ENCODE results near the gene CDK14.
A peak's percentile ranks its signal among the peaks of the same experiment; 100 is the strongest.

Gene CDK14

DNA sequence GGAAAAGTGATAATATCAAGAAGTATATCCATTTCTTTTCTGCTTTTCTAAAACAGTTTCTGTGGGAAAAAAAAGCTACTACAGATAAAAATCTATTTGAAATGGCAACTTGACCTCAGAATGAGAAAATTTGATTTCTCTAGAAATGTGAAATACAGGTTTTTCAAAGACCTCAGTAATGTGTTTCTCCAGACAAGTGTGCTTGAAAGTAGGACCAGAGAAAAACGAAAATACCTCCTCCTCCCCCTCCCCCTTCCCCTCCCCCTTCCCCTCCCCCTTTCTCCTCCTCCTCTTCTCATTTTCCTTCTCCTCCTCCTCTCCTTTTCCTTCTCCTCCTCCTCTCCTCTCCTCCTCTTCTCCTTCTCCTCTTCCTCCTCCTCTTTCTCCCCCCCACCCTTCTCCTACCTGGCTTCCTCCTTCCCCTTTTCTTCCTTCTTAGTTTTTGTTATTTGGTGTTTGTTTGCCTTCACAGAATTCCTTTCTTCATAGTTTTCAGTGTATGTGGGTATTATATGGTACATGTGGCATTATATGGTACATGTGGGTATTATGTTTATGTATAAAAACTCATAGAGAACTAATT lies 179.4 kb downstream of the CDK14 start:
- peak overlapping the region; percentile 83 for H3K27ac ChIP-seq (ENCODE audit: low read depth, low read length, poor library complexity, severe bottlenecking)
- no peak overlapping the region; the same call in 1 of the 2 replicates for H3K9ac ChIP-seq (ENCODE audit: low read length)
- no peaks in the 10 kb centered on the region for H3F3A ChIP-seq (ENCODE audit: insufficient read depth, low read length)
- no peak overlapping the region for H3K4me3 ChIP-seq (ENCODE audit: low read depth, low read length, poor library complexity, severe bottlenecking)
- H3K4me1 ChIP-seq (ENCODE audit: insufficient read depth, low read length, severe bottlenecking) = peaks cover 49% of the 10 kb centered on the region
- H3K36me3 ChIP-seq (ENCODE audit: insufficient read depth, low read length) = peaks cover 69% of the 10 kb centered on the region
- H4K20me1 ChIP-seq (ENCODE audit: insufficient read depth, low read length) = no peaks in the 10 kb centered on the region
- H3K9me2 ChIP-seq (ENCODE audit: low read depth, low read length) = no peaks in the 10 kb centered on the region
- peaks cover 70% of the 10 kb centered on the region for H3K79me2 ChIP-seq (ENCODE audit: insufficient read depth, low read length)
- H3K4me2 ChIP-seq (ENCODE audit: low read length) = peak overlapping the region; percentile 47
- H3K27me3 ChIP-seq (ENCODE audit: insufficient read depth, low read length) = no peaks in the 10 kb centered on the region
- TF ChIP-seq, protein P1, sequence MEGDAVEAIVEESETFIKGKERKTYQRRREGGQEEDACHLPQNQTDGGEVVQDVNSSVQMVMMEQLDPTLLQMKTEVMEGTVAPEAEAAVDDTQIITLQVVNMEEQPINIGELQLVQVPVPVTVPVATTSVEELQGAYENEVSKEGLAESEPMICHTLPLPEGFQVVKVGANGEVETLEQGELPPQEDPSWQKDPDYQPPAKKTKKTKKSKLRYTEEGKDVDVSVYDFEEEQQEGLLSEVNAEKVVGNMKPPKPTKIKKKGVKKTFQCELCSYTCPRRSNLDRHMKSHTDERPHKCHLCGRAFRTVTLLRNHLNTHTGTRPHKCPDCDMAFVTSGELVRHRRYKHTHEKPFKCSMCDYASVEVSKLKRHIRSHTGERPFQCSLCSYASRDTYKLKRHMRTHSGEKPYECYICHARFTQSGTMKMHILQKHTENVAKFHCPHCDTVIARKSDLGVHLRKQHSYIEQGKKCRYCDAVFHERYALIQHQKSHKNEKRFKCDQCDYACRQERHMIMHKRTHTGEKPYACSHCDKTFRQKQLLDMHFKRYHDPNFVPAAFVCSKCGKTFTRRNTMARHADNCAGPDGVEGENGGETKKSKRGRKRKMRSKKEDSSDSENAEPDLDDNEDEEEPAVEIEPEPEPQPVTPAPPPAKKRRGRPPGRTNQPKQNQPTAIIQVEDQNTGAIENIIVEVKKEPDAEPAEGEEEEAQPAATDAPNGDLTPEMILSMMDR (IDR thresholded peaks at IDR 0.05; ENCODE audit: low read length) = no peak
- TF ChIP-seq EZH2 (IDR thresholded peaks at IDR 0.05; ENCODE audit: borderline replicate concordance, low read length) = no peak
- peaks cover 31% of the 10 kb centered on the region for H3K9me3 ChIP-seq (ENCODE audit: low read length)
- no peak overlapping the region for H2AFZ ChIP-seq (ENCODE audit: low read length)

- peak overlapping the region; percentile 83 for H3K27ac ChIP-seq (ENCODE audit: low read depth, low read length, poor library complexity, severe bottlenecking)
- H3K36me3 ChIP-seq (ENCODE audit: insufficient read depth, low read length) = peaks cover 53% of the 10 kb centered on the region
- no peaks in the 10 kb centered on the region for H3K9me2 ChIP-seq (ENCODE audit: low read depth, low read length)
- peak overlapping the region; percentile 20; the same call in 1 of the 2 replicates for H3K9ac ChIP-seq (ENCODE audit: low read length)
- H3K4me3 ChIP-seq (ENCODE audit: low read depth, low read length, poor library complexity, severe bottlenecking) = peak overlapping the region; percentile 20
- H2AFZ ChIP-seq (ENCODE audit: low read length) = no peak overlapping the region
- H3K4me2 ChIP-seq (ENCODE audit: low read length) = peak overlapping the region; percentile 47
- no peak for TF ChIP-seq EZH2 (IDR thresholded peaks at IDR 0.05; ENCODE audit: borderline replicate concordance, low read length)
- TF ChIP-seq, protein P1 (IDR thresholded peaks at IDR 0.05; ENCODE audit: low read length) = no peak
- peaks cover 16% of the 10 kb centered on the region for H3K9me3 ChIP-seq (ENCODE audit: low read length)
- H3K79me2 ChIP-seq (ENCODE audit: insufficient read depth, low read length) = peaks cover 61% of the 10 kb centered on the region
- H3K4me1 ChIP-seq (ENCODE audit: insufficient read depth, low read length, severe bottlenecking) = peaks cover 46% of the 10 kb centered on the region
- H3K27me3 ChIP-seq (ENCODE audit: insufficient read depth, low read length) = no peaks in the 10 kb centered on the region
- no peaks in the 10 kb centered on the region for H4K20me1 ChIP-seq (ENCODE audit: insufficient read depth, low read length)
- H3F3A ChIP-seq (ENCODE audit: insufficient read depth, low read length) = no peaks in the 10 kb centered on the region
Observed at GRCh38 chr7:90777041-90777440, 180.9 kb downstream of the CDK14 start.

DNA sequence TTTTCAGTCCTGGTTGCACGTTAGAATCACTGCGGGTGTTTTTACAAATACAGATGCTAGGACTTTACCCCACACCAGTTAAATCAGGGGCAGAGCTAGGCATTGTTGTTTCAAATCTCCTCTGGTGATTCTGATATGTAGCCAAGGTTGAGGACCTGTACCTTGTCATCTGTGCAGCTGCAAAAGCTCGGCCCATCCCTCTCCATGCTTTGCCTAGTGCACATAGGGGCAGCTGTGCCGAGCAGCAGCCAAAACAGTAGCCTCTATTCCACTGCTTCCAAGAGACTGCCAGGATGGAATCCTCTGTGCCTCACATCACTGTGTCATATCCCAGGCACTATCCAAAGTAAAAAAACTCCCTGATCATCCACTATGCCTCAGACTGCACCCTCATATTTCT lies 181.3 kb downstream of the CDK14 start:
- Histone ChIP-seq H3F3A (ENCODE audit: insufficient read depth, low read length) (no peaks in the 10 kb centered on the region), H3K79me2 (ENCODE audit: insufficient read depth, low read length) (peaks cover 63% of the 10 kb centered on the region), H3K9ac (ENCODE audit: low read length) (peak overlapping the region; percentile 20; the same call in 1 of the 2 replicates), H3K27ac (ENCODE audit: low read depth, low read length, poor library complexity, severe bottlenecking) (peak overlapping the region; percentile 83), H3K4me3 (ENCODE audit: low read depth, low read length, poor library complexity, severe bottlenecking) (peak overlapping the region; percentile 20), H3K36me3 (ENCODE audit: insufficient read depth, low read length) (peaks cover 51% of the 10 kb centered on the region), H3K9me2 (ENCODE audit: low read depth, low read length) (no peaks in the 10 kb centered on the region), H3K4me2 (ENCODE audit: low read length) (peak overlapping the region; percentile 47), H3K9me3 (ENCODE audit: low read length) (peaks cover 13% of the 10 kb centered on the region), H3K4me1 (ENCODE audit: insufficient read depth, low read length, severe bottlenecking) (peaks cover 42% of the 10 kb centered on the region), H3K27me3 (ENCODE audit: insufficient read depth, low read length) (no peaks in the 10 kb centered on the region), H4K20me1 (ENCODE audit: insufficient read depth, low read length) (no peaks in the 10 kb centered on the region), H2AFZ (ENCODE audit: low read length) (no peak overlapping the region)
- TF ChIP-seq, protein P1 (IDR thresholded peaks at IDR 0.05; ENCODE audit: low read length) = no peak
- TF ChIP-seq EZH2 (IDR thresholded peaks at IDR 0.05; ENCODE audit: borderline replicate concordance, low read length) = no peak
